HG02973 (cell line): Measurements from ENCODE around the gene KIAA1549.

Experiments used
- ATAC-seq: cut with Tn5 transposase; IDR thresholded peaks from one replicate; pipeline ENCODE4 v1.9.1; 2021; ENCODE audit warnings: moderate library complexity; ENCODE audit not compliant: unreplicated experiment

Gene KIAA1549

GRCh38 chr7:138975343-138976104 lies 5.7 kb downstream of the KIAA1549 start:
- ATAC-seq, result no peak

GRCh38 chr7:138974675-138975292 lies 6.4 kb downstream of the KIAA1549 start:
- ATAC-seq, result no peak

GRCh38 chr7:138974103-138974502 lies 7.1 kb downstream of the KIAA1549 start:
- no peak for ATAC-seq

- ATAC-seq, result no peak
Measured at GRCh38 chr7:138970952-138971351, 10.2 kb downstream of the KIAA1549 start.

GRCh38 chr7:138970446-138970845 lies 10.7 kb downstream of the KIAA1549 start:
- ATAC-seq, result no peak

- no peak for ATAC-seq
Measured at GRCh38 chr7:138967159-138967558, 14.0 kb downstream of the KIAA1549 start.

DNA sequence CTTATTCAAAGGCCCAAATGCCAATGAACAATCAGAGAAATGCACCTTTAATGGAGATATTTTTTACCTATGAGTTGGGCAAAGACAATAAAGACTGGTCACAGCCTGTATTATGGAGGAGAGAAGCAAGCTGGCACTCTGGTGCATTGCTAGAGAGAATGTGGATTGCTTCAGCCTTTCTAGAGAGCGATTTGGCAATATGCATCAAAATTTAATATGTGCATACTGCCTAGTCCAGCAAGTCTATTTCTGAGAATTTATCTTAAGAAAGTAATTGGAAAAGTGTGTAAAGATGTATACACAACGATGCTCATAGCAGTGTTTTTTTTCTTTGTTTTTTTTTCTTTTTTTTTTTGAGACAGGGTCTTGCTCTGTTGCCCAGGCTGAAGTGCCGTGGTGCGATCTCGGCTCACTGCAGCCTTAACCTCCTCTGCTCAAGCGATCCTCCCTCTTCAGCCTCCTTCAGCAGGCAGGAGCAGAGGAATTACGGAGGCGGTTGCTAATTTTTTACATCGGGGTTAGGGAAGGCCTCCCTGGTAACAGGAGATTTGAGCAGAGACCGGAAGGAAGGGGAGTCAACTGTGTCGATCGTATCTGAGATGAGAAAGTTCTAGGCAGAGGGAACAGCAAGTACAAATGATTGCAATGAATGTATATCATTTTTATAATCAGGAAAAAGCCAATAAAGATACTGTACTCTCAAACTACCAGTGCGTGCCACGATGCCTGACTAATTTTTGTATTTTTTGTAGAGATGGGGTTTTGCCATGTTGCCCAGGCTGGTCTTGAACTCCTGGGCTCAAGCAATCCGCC lies 16.4 kb downstream of the KIAA1549 start:
- ATAC-seq, result no peak

GRCh38 chr7:138963675-138964074 lies 17.5 kb downstream of the KIAA1549 start:
- ATAC-seq, result no peak

GRCh38 chr7:138962561-138963270 lies 18.5 kb downstream of the KIAA1549 start:
- no peak for ATAC-seq

GRCh38 chr7:138961159-138961558 lies 20.0 kb downstream of the KIAA1549 start:
- no peak for ATAC-seq

- no peak for ATAC-seq
Measured at GRCh38 chr7:138958391-138958956, 22.7 kb downstream of the KIAA1549 start.

DNA sequence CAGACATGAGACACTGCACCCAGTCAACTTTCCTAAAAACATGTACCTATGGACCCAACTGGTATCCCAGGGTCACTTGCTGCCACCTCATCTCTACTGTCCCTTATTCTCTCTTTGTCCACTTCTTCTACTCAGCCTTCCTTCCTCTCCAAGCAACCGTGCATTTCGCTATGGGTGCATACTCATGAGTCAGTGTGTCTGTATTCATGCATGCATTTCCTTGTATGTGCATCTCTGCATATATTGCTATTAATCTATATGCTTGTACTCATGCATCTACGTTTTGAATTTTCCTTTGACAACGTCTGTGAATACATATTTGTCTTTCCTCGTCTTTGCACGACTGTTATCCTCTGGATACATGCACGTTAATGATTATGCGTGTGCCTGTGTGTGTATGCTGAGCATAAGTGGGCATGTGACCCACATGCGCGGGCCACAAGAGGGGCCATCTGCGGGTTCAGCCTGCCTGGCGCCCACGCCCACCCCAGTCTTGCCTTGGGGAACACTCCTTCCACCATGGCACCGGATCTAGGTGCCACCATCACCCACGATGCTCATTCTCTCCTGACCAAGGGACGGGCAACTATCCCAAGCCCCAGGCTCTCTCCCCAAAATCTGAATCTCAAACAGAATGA lies 23.3 kb downstream of the KIAA1549 start:
- no peak for ATAC-seq

- ATAC-seq, result no peak
Measured at GRCh38 chr7:138957217-138957616, 24.0 kb downstream of the KIAA1549 start.

DNA sequence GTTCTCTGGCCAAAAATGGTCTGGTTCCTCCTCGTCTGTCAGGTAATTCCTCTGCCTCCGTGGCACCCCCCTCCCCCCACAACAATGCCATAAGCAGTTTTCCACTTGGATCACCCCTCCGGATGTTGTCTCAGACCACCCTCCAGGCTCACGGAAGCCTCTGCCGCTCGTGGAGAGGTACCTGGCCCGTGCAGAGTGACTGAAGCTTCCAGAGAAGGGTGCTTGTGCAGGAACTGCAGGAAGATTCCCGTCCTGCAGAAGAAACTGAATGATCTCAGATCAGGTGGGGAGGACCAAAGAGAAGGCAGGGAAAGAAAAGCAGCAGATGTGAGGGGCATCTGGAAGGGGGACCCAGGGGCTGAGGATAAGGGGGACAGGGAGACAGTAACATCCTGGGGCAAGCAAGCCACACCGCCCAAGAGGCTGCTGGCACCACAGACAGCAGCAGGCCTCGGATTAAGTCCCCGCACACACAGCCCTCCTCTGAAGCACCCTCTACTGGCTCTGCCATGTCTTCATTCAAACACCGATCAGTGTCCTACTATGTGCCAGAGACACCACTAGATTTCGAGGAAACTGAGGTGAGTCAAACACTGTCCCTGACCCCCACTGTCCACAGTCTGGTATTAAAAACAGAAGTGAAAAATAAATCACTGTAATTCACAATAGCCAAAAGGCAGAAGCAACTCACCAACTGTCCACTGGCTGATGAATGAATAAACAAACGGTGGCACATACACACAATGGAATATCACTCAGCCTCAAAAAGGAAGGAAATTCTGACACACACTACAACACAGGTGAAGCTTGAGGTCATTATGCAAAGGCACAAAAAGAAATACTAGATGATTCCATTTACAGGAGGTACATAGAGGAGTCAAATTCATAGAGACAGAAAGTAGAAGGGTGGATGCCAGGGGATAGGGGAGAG lies 26.4 kb downstream of the KIAA1549 start:
- no peak for ATAC-seq

GRCh38 chr7:138952791-138953190 lies 28.4 kb downstream of the KIAA1549 start:
- ATAC-seq, result no peak

DNA sequence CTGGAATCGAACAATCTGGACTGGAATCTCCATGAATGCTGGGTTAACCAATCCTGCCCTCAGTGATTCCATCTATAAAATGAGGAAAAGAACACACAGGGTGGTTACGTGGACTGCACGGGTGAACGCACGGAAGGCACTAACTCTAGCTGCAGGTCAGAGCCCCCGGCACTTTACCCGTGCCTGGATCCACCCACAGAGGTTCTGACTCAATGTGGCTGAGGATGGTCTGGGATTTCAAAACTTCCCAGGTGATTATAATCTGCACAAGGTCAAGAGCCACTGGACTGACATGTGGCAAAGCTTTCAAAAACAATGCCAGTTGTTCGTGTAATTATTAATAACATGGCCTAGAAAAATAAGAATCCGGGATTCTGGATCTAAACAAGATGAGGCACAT lies 29.2 kb downstream of the KIAA1549 start:
- ATAC-seq, result no peak

- ATAC-seq, result no peak
Measured at GRCh38 chr7:138949421-138950088, 31.6 kb downstream of the KIAA1549 start.

GRCh38 chr7:138948403-138948802 lies 32.8 kb downstream of the KIAA1549 start:
- no peak for ATAC-seq

DNA sequence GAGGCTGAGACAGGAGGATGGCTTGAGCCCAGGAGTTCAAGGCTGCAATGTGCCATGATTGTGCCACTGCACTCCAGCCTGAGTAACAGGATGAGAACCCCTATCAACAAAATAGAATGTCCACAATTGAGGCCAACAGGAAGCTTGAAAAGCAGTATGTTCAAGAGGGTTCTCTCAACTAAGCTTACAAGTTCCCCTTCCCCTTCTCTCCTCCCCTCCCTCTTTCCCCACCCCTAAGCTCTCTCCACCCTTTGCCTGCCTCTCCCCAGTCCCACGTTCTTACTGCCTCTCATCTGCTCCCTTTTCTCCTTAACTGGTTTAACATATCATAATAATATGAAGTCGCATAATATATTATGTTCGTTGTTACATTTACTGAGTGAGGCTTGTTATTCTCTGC lies 35.4 kb downstream of the KIAA1549 start:
- ATAC-seq, result no peak
